A549 (cell line): ENCODE results near the gene FRAT2. TPM values are rescaled to one million over a fixed set of nuclear protein-coding genes. Genes with fewer than 3 reads are reported as not detected.

Experiments
- ATAC-seq, 2 experiments: fragments of 200-7000 bp in 1 of 2; fragments of >200 bp in 1 of 2; cut with Nextera tagmentation in 1 of 2; cut with Tn5 transposase in 1 of 2; 3 replicates each; pipeline versions ENCODE4 v1.8.0 to v1.9.1; 2018 to 2020; ENCODE audit warnings: mild to moderate bottlenecking in 1 of 2, moderate library complexity in 1 of 2
- CTCF ChIA-PET: fragments of 300-600 bp; sonication (Branson Sonifier 250); formaldehyde crosslinking; extraction: SDS; loops from one replicate; lab custom pipeline; 2021; ENCODE audit warnings: antibody characterized with exemption, inconsistent platforms; lab: Yijun Ruan, JAX
- POLR2A ChIA-PET: fragments of 350-600 bp; formaldehyde crosslinking; extraction: SDS; loops from one replicate; lab custom pipeline; 2021; ENCODE audit warnings: antibody characterized with exemption, inconsistent platforms; lab: Yijun Ruan, JAX
- DNase-seq, 2 experiments: peaks; one replicate each; pipeline versions ENCODE4 v3.0.0 to v3.0.0-alpha.2; 2011 to 2016; ENCODE audit warnings: low read depth in 1 of 2, low spot score in 1 of 2
- FAIRE-seq: peaks from 2 replicates; lab custom pipeline; 2011; peaks lifted over from hg19 to GRCh38; lab: Jason Lieb, UNC
- H3K27ac ChIP-seq, 2 experiments: fragments of >200 bp; sonication (Bioruptor Twin); formaldehyde crosslinking; 3 replicates each; pipeline ENCODE4 v1.5.1; 2016 to 2017
- H3K4me1 ChIP-seq: fragments of >200 bp; sonication (Bioruptor Twin); formaldehyde crosslinking; 3 replicates; pipeline ENCODE4 v1.6.1; 2016
- H3K4me2 ChIP-seq: fragments of >200 bp; sonication (Bioruptor Twin); formaldehyde crosslinking; 3 replicates; pipeline ENCODE4 v1.6.1; 2016
- H3K4me3 ChIP-seq: fragments of >200 bp; sonication (Bioruptor Twin); formaldehyde crosslinking; 3 replicates; pipeline ENCODE4 v1.5.1; 2016
- H3K9me3 ChIP-seq: fragments of >200 bp; sonication (Bioruptor Twin); formaldehyde crosslinking; 3 replicates; pipeline ENCODE4 v1.6.1; 2016
- CHD4 ChIP-seq: fragments of 200-600 bp; sonication (generic); IDR thresholded peaks from 2 replicates; pipeline ENCODE4 v1.6.1; 2016; ENCODE audit warnings: antibody characterized with exemption, mild to moderate bottlenecking, borderline replicate concordance
- ESRRA ChIP-seq: fragments of 150-350 bp; IDR thresholded peaks from 2 replicates; pipeline ENCODE4 v1.6.1; 2014; ENCODE audit warnings: mild to moderate bottlenecking, low read length, borderline replicate concordance
- HEYL ChIP-seq: fragments of 250-450 bp; sonication (Bioruptor Pico); IDR thresholded peaks from 2 replicates; pipeline ENCODE4 v1.8.0; 2021; ENCODE audit warnings: mild to moderate bottlenecking, moderate library complexity
- JUN ChIP-seq, 2 experiments: fragments of >200 bp; sonication (Bioruptor Twin); formaldehyde crosslinking; IDR thresholded peaks; 2 replicates in 1 of 2; 3 replicates in 1 of 2; pipeline ENCODE4 v1.6.1; 2016 to 2017
- KDM1A ChIP-seq: fragments of 200-600 bp; sonication (generic); IDR thresholded peaks from 2 replicates; pipeline ENCODE4 v1.6.1; 2016; ENCODE audit warnings: low read depth, mild to moderate bottlenecking
- KDM5A ChIP-seq: fragments of 200-600 bp; sonication (generic); IDR thresholded peaks from 2 replicates; pipeline ENCODE4 v1.6.1; 2016; ENCODE audit warnings: antibody characterized with exemption, mild to moderate bottlenecking
- MAZ ChIP-seq: fragments of 150-350 bp; IDR thresholded peaks from 2 replicates; pipeline ENCODE4 v1.6.1; 2014; ENCODE audit warnings: antibody characterized with exemption, low read depth, low read length, borderline replicate concordance
- PHF8 ChIP-seq: fragments of 200-600 bp; sonication (generic); IDR thresholded peaks from 2 replicates; pipeline ENCODE4 v1.6.1; 2016; ENCODE audit warnings: low read depth, mild to moderate bottlenecking, antibody characterized with exemption, moderate library complexity, borderline replicate concordance
- RAD21 ChIP-seq, 2 experiments: fragments of >200 bp in 1 of 2; sonication (Bioruptor Twin) in 1 of 2; formaldehyde crosslinking in 1 of 2; IDR thresholded peaks in 1 of 2; conservative IDR thresholded peaks in 1 of 2; 2 replicates in 1 of 2; 3 replicates in 1 of 2; pipeline ENCODE4 v1.6.1; 2012 to 2018; ENCODE audit warnings: inconsistent platforms in 1 of 2
- TFCP2L1 ChIP-seq: fragments of 250-450 bp; sonication (Bioruptor Pico); IDR thresholded peaks from 2 replicates; pipeline ENCODE4 v1.5.0; 2021; ENCODE audit warnings: mild to moderate bottlenecking
- ZFP36 ChIP-seq: fragments of 450-650 bp; IDR thresholded peaks from 2 replicates; pipeline ENCODE4 v1.6.1; 2014; ENCODE audit warnings: borderline replicate concordance; ENCODE audit not compliant: partially characterized antibody
- WGBS: methylation state at CpG from one replicate; pipeline ENCODE4 v1.1.6; 2017; ENCODE audit errors: missing lambda C conversion rate; 5-methylcytosine and 5-hydroxymethylcytosine counted together
- polyA plus RNA-seq, 4 experiments: library from polyadenylated mRNA; depleted of rRNA in 3 of 4; stranded (reverse); fragments of >200 nt; fragmentation: RNase III in 1 of 4; extraction: RNeasy Plus Mini Kit Qiagen cat#74134 plus additional on column Dnase treatment in 1 of 4; gene quantifications; 2 replicates in 3 of 4; 3 replicates in 1 of 4; pipeline ENCODE4 v1.2.3, GENCODE V29; 2011 to 2017
- TF ChIP-seq, protein P1 (sequence below): fragments of 200-600 bp; sonication (generic); IDR thresholded peaks from 2 replicates; pipeline ENCODE4 v1.6.1; 2016; ENCODE audit warnings: antibody characterized with exemption, mild to moderate bottlenecking, moderate library complexity

FRAT2 gene
- polyA plus RNA-seq, 2 of the 4 experiments (the other 2 are of a cell fraction) = 4.1 to 5.0 TPM

DNA sequence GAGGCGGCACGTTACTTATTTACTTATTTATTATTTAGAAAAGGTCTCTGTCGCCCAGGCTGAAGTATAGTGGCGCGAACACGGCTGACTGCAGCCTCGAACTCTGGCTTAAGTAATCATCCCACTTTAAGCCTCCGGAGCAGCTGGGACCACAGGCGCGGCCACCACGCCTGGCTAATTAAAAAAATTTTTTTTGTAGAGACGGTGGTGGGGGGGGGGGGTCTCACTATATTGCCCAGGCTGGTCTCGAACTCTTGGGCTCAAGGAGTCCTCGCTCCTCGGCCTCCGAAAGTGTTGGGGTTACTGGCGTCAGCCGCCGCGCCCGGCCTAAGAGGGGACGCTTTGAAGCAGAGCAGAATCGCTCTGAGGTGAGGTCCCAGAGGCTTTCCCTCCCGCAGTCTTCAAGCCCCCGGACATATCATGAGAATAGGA, 675 bp upstream of the FRAT2 start:
- H3K27ac ChIP-seq = peak overlapping the region; percentile 95 to 97
- H3K9me3 ChIP-seq = no peaks in the 10 kb centered on the region
- peak overlapping the region; percentile 90 for H3K4me2 ChIP-seq
- TF ChIP-seq CHD4 = peak; percentile 74; the same call in 1 of the 2 replicates
- TF ChIP-seq, protein P1, sequence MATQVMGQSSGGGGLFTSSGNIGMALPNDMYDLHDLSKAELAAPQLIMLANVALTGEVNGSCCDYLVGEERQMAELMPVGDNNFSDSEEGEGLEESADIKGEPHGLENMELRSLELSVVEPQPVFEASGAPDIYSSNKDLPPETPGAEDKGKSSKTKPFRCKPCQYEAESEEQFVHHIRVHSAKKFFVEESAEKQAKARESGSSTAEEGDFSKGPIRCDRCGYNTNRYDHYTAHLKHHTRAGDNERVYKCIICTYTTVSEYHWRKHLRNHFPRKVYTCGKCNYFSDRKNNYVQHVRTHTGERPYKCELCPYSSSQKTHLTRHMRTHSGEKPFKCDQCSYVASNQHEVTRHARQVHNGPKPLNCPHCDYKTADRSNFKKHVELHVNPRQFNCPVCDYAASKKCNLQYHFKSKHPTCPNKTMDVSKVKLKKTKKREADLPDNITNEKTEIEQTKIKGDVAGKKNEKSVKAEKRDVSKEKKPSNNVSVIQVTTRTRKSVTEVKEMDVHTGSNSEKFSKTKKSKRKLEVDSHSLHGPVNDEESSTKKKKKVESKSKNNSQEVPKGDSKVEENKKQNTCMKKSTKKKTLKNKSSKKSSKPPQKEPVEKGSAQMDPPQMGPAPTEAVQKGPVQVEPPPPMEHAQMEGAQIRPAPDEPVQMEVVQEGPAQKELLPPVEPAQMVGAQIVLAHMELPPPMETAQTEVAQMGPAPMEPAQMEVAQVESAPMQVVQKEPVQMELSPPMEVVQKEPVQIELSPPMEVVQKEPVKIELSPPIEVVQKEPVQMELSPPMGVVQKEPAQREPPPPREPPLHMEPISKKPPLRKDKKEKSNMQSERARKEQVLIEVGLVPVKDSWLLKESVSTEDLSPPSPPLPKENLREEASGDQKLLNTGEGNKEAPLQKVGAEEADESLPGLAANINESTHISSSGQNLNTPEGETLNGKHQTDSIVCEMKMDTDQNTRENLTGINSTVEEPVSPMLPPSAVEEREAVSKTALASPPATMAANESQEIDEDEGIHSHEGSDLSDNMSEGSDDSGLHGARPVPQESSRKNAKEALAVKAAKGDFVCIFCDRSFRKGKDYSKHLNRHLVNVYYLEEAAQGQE = no peak
- FAIRE-seq = no peak
- ChIA-PET POLR2A (interaction anchor here (1.7 kb wide), 1 partner anchor 10 kb away, joined by 7 read pairs; no protein-coding TSS in a partner anchor), CTCF (no interaction called here)
- H3K4me1 ChIP-seq = peaks cover 31% of the 10 kb centered on the region
- H3K4me3 ChIP-seq = peak overlapping the region; percentile 87
- 17% methylated on average over 25 of the region's 25 CpGs for WGBS
- no peak for ATAC-seq
- DNase-seq = no peak

DNA sequence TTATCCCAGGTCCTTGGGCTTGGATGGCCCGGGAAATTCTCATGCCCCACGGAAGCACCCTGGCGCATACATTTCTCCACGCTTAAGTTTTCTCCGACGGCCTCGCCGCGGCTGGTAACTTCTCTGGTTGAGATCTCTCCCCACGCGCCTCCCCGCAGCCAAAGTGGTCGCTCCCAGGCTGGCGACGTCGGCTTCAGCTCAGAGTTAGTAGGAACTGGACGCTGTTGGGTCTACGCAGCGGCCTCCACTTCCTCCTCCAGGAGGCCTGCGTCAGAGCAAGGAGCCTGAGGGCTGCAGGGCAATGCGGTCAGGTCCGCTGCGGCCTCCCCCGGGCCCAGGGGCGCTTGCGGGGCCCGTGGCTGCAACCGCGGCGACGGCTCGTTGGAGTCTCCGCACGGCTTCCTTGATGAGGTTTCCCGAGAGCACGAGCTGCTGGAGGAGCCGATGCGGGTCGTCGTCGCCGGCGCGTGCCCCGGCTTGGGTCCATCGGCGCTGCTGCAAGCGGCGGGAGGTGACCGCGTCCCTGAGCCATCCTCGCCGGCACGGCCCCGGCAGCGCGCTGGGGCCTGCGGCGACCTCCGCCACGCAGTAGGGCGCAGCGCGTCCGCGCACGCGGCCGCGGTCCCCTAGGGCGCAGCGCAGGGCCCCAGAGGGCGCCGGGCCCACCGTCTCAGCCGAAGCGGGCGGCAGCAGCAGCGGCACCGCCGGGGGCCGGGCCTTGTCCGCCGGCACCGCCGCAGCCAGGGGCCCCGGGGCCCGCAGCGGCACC, 744 bp downstream of the FRAT2 start:
- FAIRE-seq (no peak), ATAC-seq (peak; percentile 28 to 44), DNase-seq (peak in 1 of 2 experiments; percentile 54)
- WGBS = 38% methylated on average over 18 of the region's 89 CpGs
- TF ChIP-seq MAZ = no peak
- H3K9me3 ChIP-seq = no peaks in the 10 kb centered on the region
- H3K27ac ChIP-seq = peak overlapping the region; percentile 95 to 97
- H3K4me2 ChIP-seq = peak overlapping the region; percentile 90
- ChIA-PET POLR2A (interaction anchor here (1.3 to 1.7 kb wide), 2 partner anchors 8 to 68 kb away, joined by 4 to 7 read pairs; partner anchors contain the start of gene RRP12), CTCF (interaction anchor here (0.8 to 2.9 kb wide), 5 partner anchors 14 to 55 kb away, joined by 3 to 19 read pairs (median 5); partner anchors contain the start of genes ARHGAP19 and FRAT1)
- peak overlapping the region; percentile 87 for H3K4me3 ChIP-seq
- H3K4me1 ChIP-seq = peaks cover 38% of the 10 kb centered on the region

DNA sequence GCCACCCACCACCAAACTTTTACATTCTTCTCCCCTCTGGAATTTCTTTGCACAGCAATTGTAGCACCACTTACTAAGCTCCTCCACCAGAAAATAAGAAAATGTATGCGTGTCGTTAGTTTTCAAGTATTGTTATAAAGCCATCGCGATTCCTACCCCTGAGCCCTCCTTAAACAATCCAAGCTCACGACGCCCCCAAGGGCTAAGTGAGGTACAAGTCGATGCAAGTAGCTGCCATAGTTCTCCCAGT, 1.3 kb downstream of the FRAT2 start:
- H3K9me3 ChIP-seq = no peaks in the 10 kb centered on the region
- H3K4me1 ChIP-seq = peaks cover 43% of the 10 kb centered on the region
- WGBS = 65% methylated on average over 7 of the region's 7 CpGs
- POLR2A ChIA-PET = interaction anchor here (1.3 kb wide), 1 partner anchor 68 kb away, joined by 4 read pairs; the partner anchor contains the start of gene RRP12
- DNase-seq (peak in 1 of 2 experiments; percentile 47), ATAC-seq (peak in 1 of 2 experiments; percentile 27; a peak in 3 of 6 replicates), FAIRE-seq (no peak)
- CTCF ChIA-PET = interaction anchor here (1.1 to 2.9 kb wide), 5 partner anchors 14 to 260 kb away, joined by 3 to 19 read pairs (median 5); partner anchors contain the start of genes ARHGAP19 and FRAT1
- peak overlapping the region; percentile 95 to 97; a peak in 5 of 6 replicates for H3K27ac ChIP-seq
- H3K4me3 ChIP-seq = peak overlapping the region; percentile 87
- TF ChIP-seq HEYL (no peak), ZFP36 (no peak), CHD4 (no peak), MAZ (no peak), KDM5A (no peak), KDM1A (no peak), PHF8 (no peak), RAD21 (conservative IDR thresholded peaks at IDR 0.05 in 1 of 2, IDR thresholded peaks at IDR 0.05 in 1 of 2) (peak in 1 of 2 experiments; percentile 15; a peak in 1 of 5 replicates)
- H3K4me2 ChIP-seq = peak overlapping the region; percentile 90

DNA sequence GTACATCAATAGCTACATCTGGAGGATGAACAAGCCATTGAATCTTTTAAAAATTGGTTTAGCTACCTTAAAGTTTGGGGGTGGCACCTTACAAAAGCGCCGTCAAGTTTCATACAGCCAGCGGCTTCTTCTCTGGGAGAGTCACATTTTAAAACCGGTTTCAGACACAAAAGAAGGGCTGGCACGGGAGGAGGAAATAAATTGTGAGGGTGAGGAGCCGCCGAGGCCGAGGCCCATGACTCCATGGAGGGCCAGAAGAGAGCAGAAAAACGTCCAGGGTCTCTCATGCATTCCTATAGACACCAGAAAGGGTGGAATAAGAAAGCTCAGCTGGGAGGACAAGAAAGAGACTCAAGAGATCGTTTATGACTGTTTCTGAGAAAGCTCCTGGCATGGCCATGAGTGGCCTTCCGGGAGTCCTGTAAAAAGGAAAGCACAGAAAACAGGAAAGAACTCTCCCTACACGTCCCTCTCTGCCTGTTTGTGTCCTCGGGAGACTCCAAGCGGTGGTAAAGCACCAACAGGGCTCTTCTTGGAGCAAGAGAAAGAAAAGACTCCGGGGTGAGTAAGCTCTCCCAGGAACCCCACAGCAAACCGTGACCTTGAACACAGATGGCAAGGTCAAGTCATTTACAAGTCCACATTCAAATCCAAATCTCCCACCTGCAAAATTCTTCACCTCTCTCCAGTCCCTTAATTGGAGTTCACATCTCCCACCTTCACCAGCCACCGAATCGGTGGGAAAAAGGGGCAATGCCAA, 1.8 kb downstream of the FRAT2 start:
- H3K4me3 ChIP-seq = peak overlapping the region; percentile 87
- ChIA-PET CTCF (interaction anchor here (1.1 to 2.9 kb wide), 5 partner anchors 13 to 260 kb away, joined by 3 to 19 read pairs (median 5); partner anchors contain the start of genes ARHGAP19 and FRAT1), POLR2A (interaction anchor here (1.3 kb wide), 1 partner anchor 69 kb away, joined by 4 read pairs; the partner anchor contains the start of gene RRP12)
- H3K4me2 ChIP-seq = peak overlapping the region; percentile 90
- DNase-seq = peak in 1 of 2 experiments; percentile 43
- peak in 1 of 2 experiments; percentile 4; a peak in 2 of 6 replicates for ATAC-seq
- no peaks in the 10 kb centered on the region for H3K9me3 ChIP-seq
- peaks cover 48% of the 10 kb centered on the region for H3K4me1 ChIP-seq
- WGBS = 76% methylated on average over 18 of the region's 18 CpGs
- no peak for FAIRE-seq
- H3K27ac ChIP-seq = peak overlapping the region; percentile 95 to 97; a peak in 2 of 6 replicates
- peak; percentile 72 for TF ChIP-seq ESRRA
- no peak for TF ChIP-seq JUN (IDR thresholded peaks at IDR 0.05)
- no peak for TF ChIP-seq TFCP2L1 (CRISPR knock-in tag)
